Breast epithelium (tissue), 4 donors: ENCODE results near the gene WWOX. TPM values are rescaled to one million over a fixed set of nuclear protein-coding genes. Genes with fewer than 3 reads are reported as not detected.

ENCODE experiments used
- DNase-seq, 2 donors: peaks; one replicate each; pipeline ENCODE4 v3.0.0-alpha.2; 2019; ENCODE audit warnings: low spot score in 2 of 2
- H3K27ac ChIP-seq, 2 donors: fragments of 200-600 bp; sonication (generic) in 1 of 2; one replicate each; pipeline ENCODE4 v1.5.1; 2016 to 2019; ENCODE audit warnings: mild to moderate bottlenecking in 1 of 2
- H3K27me3 ChIP-seq, 2 donors: fragments of 200-600 bp; sonication (generic) in 1 of 2; one replicate each; pipeline versions ENCODE4 v1.5.1 to v1.6.0; 2017 to 2019; ENCODE audit warnings: control low read depth in 1 of 2, mild to moderate bottlenecking in 1 of 2
- H3K36me3 ChIP-seq: fragments of 200-600 bp; one replicate; pipeline ENCODE4 v1.5.1; 2019
- H3K4me1 ChIP-seq, 2 donors: fragments of 200-600 bp; sonication (generic); one replicate each; pipeline ENCODE4 v1.5.1; 2016 to 2019; ENCODE audit warnings: control low read depth in 1 of 2
- H3K4me3 ChIP-seq, 3 donors: fragments of 200-600 bp; sonication (generic); 1 replicate in 2 of 3; 2 replicates in 1 of 3; pipeline ENCODE4 v1.5.1; 2016 to 2019; ENCODE audit warnings: mild to moderate bottlenecking in 3 of 3, moderate library complexity in 2 of 3
- H3K9me3 ChIP-seq, 2 donors: fragments of 200-600 bp; sonication (generic) in 1 of 2; one replicate each; pipeline ENCODE4 v1.5.1; 2016 to 2019; ENCODE audit warnings: control low read depth in 1 of 2
- POLR2A ChIP-seq: fragments of 450-650 bp; IDR thresholded peaks from one replicate; pipeline ENCODE4 v1.6.1; 2016; ENCODE audit warnings: antibody characterized with exemption, mild to moderate bottlenecking, moderate library complexity
- POLR2AphosphoS5 ChIP-seq, 3 donors: sonication (generic); formaldehyde crosslinking; IDR thresholded peaks; one replicate each; pipeline ENCODE4 v1.6.1; 2017; ENCODE audit warnings: antibody characterized with exemption in 3 of 3
- intact Hi-C: fragments of 100-400 bp; cut with DNase I; formaldehyde crosslinking; loops from one replicate; pipeline ENCODE4 v1.15.1; 2023; ENCODE audit warnings: low total_unique reads
- total RNA-seq, 3 donors: library from RNA; depleted of rRNA; stranded (reverse); fragments of >200 nt; gene quantifications; one replicate each; pipeline ENCODE4 v1.1.0, GENCODE V29; 2016
- TF ChIP-seq, protein P1 (sequence below), 3 donors: fragments of 450-650 bp; IDR thresholded peaks; one replicate each; pipeline ENCODE4 v1.5.1; 2016 to 2017; ENCODE audit warnings: antibody characterized with exemption in 3 of 3, mild to moderate bottlenecking in 3 of 3, moderate library complexity in 3 of 3

WWOX gene
- total RNA-seq, 3 donors from 2014 or later: 42.9 to 73.6 (median 43.4) TPM

DNA sequence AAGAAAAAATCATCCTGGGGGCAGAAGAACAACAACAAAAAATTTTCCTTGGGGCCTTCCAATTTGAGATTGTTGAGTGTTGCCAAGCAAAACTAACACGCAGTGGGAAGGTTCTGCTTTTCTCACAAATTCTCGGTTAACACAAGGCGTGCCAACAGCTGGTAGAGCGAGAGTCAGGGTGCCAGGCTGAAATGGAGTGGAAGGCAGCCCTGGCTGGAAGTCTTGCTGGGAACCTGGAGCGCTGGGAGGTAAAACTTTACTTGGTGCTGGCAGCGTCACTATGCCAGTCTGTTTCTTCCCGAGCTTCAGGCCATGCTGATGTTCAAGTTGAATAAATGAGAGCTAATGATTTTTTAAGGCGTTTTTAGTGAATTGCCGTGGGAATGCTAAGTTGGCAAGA, 189.4 kb downstream of the WWOX start:
- H3K9me3 ChIP-seq: no peaks in the 10 kb centered on the region
- TF ChIP-seq POLR2AphosphoS5 (IDR thresholded peaks at IDR 0.05) (no peak), POLR2A (no peak)
- TF ChIP-seq, protein P1, sequence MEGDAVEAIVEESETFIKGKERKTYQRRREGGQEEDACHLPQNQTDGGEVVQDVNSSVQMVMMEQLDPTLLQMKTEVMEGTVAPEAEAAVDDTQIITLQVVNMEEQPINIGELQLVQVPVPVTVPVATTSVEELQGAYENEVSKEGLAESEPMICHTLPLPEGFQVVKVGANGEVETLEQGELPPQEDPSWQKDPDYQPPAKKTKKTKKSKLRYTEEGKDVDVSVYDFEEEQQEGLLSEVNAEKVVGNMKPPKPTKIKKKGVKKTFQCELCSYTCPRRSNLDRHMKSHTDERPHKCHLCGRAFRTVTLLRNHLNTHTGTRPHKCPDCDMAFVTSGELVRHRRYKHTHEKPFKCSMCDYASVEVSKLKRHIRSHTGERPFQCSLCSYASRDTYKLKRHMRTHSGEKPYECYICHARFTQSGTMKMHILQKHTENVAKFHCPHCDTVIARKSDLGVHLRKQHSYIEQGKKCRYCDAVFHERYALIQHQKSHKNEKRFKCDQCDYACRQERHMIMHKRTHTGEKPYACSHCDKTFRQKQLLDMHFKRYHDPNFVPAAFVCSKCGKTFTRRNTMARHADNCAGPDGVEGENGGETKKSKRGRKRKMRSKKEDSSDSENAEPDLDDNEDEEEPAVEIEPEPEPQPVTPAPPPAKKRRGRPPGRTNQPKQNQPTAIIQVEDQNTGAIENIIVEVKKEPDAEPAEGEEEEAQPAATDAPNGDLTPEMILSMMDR (IDR thresholded peaks at IDR 0.05): no peak
- H3K36me3 ChIP-seq: no peaks in the 10 kb centered on the region
- H3K27me3 ChIP-seq: no peaks in the 10 kb centered on the region
- no peak overlapping the region for H3K4me3 ChIP-seq
- H3K4me1 ChIP-seq: peaks cover 0 to 7% of the 10 kb centered on the region in 2 donors
- H3K27ac ChIP-seq: peak overlapping the region; percentile 12 to 25
- intact Hi-C loops: no loop called here
- no peak for DNase-seq

DNA sequence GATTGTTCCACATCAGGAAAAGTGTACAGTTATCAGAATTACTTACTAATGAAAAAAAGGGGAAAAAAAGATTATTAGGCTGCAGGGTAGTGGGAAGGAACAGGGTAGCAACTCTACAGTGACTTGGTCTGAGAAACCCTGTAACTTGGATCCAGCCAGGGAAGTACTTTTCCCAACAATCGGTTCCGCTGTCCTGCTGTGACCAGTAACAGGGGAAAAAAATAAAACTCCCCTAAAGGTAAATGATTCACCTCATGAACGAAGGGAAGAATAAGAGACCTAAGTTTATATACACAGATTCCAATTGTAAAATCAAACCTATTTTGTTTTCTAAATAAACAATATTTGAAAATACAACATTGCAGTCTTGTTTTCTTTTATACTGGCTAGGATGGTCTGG, 189.9 kb downstream of the WWOX start:
- H3K36me3 ChIP-seq: no peaks in the 10 kb centered on the region
- no peak for TF ChIP-seq POLR2AphosphoS5 (IDR thresholded peaks at IDR 0.05)
- TF ChIP-seq POLR2A: no peak
- TF ChIP-seq, protein P1 (IDR thresholded peaks at IDR 0.05): no peak
- H3K27me3 ChIP-seq: no peaks in the 10 kb centered on the region
- no peaks in the 10 kb centered on the region for H3K9me3 ChIP-seq
- DNase-seq: no peak
- peaks cover 0 to 7% of the 10 kb centered on the region in 2 donors for H3K4me1 ChIP-seq
- no peak overlapping the region for H3K4me3 ChIP-seq
- H3K27ac ChIP-seq: peak overlapping the region; percentile 12 to 25
- intact Hi-C loops: no loop called here

DNA sequence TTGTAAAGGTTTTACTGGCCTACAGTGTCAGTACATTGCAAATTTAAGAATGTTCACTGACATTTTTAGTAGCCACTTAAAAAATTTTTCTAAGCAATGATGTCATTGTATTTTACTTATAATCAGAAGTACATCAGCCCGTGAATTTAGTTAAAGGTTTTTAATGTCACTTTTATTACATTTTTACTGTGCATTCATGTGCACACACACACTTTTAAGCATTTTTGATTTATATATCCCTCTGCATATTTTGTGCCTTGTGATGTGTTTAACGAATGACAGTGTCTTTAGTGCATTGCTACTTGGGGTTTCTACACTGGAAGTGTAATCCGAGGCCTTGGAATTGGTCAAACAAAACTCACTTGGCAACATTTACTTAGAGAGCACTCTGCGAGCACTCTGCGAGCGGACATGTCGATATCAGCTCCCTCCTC, 190.4 kb downstream of the WWOX start:
- no peaks in the 10 kb centered on the region for H3K9me3 ChIP-seq
- no peaks in the 10 kb centered on the region for H3K36me3 ChIP-seq
- intact Hi-C loops: no loop called here
- DNase-seq: no peak
- no peak overlapping the region for H3K27ac ChIP-seq
- H3K4me3 ChIP-seq: no peak overlapping the region
- H3K4me1 ChIP-seq: peaks cover 0 to 7% of the 10 kb centered on the region in 2 donors
- TF ChIP-seq POLR2A (no peak), POLR2AphosphoS5 (IDR thresholded peaks at IDR 0.05) (no peak)
- TF ChIP-seq, protein P1 (IDR thresholded peaks at IDR 0.05): no peak
- no peaks in the 10 kb centered on the region for H3K27me3 ChIP-seq

DNA sequence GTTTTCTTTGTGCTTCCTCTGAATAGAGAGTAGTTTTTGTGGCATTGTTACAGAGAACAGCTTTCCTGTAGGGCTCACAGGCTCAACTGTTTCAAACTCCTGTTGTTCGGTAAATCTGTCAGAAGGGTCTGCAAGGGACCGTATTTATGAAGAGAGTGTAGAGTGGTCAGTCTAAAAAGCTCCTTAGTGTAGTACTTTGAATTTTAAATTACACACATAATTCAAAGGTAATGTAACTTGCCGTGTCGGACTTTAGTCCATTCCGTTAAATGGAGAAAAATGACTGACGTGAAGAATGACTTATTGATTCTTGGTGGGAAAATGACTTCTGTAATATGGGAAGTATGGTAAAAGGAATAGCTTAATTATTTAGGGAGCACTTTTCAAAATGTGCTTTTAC, 190.9 kb downstream of the WWOX start:
- intact Hi-C loops: no loop called here
- H3K27me3 ChIP-seq: no peaks in the 10 kb centered on the region
- H3K36me3 ChIP-seq: no peaks in the 10 kb centered on the region
- no peaks in the 10 kb centered on the region for H3K9me3 ChIP-seq
- peaks cover 0 to 7% of the 10 kb centered on the region in 2 donors for H3K4me1 ChIP-seq
- no peak for DNase-seq
- TF ChIP-seq, protein P1 (IDR thresholded peaks at IDR 0.05): no peak
- TF ChIP-seq POLR2A: no peak
- no peak for TF ChIP-seq POLR2AphosphoS5 (IDR thresholded peaks at IDR 0.05)
- H3K27ac ChIP-seq: no peak overlapping the region
- no peak overlapping the region for H3K4me3 ChIP-seq

DNA sequence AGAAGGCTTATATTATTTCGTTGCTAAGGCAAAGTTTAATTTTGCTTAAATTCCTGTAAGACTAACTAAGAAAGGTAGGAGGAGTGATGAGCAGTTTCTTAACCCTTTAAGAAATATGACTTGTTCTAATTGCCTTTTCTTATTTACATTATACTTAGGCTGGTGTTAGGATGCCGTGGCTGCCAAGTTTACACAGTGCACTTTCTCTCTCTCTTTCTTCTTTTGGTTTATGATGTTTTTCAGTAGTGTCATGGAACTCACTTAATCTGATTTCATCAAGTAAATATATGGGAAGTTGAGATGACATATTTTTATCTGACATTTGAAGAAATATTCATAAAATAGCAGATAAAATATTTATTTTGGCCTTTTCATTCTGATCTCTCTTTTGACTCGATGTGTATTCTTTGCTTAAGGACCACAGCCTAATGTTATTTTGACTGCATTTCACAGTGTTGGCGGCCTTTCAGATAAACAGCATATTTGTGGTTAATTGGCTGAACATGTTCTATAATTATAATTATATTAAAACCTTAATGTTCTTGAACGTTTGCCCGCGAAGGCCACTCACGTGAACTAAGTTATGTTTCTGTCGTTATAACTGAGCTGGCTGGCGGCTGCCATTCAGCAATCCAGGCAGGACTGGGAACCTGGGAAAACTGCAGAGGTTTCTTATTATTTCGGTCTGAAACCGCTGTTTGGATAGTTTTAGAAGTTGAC, 191.6 kb downstream of the WWOX start:
- H3K36me3 ChIP-seq: no peaks in the 10 kb centered on the region
- no peak for DNase-seq
- peak overlapping the region in 1 of 2 donors; percentile 33 for H3K27ac ChIP-seq
- H3K9me3 ChIP-seq: no peaks in the 10 kb centered on the region
- no peak for TF ChIP-seq POLR2A
- TF ChIP-seq, protein P1 (IDR thresholded peaks at IDR 0.05): no peak
- no peak for TF ChIP-seq POLR2AphosphoS5 (IDR thresholded peaks at IDR 0.05)
- H3K4me1 ChIP-seq: peaks cover 0 to 7% of the 10 kb centered on the region in 2 donors
- no peaks in the 10 kb centered on the region for H3K27me3 ChIP-seq
- no peak overlapping the region for H3K4me3 ChIP-seq
- intact Hi-C loops: no loop called here
